CD4-positive, alpha-beta T cell treated with Interleukin-4 for 4 hours (primary cell): Measurements from ENCODE around the gene HSPH1.
"Not testable (repeated sequence)": the region's sequence is repeated elsewhere in the genome, so short reads cannot be mapped to it uniquely, and the experiment has no call there.

Experiments used
- DNase-seq: peaks from one replicate; pipeline ENCODE4 v3.0.0-alpha.2; 2020

The HSPH1 gene

DNA sequence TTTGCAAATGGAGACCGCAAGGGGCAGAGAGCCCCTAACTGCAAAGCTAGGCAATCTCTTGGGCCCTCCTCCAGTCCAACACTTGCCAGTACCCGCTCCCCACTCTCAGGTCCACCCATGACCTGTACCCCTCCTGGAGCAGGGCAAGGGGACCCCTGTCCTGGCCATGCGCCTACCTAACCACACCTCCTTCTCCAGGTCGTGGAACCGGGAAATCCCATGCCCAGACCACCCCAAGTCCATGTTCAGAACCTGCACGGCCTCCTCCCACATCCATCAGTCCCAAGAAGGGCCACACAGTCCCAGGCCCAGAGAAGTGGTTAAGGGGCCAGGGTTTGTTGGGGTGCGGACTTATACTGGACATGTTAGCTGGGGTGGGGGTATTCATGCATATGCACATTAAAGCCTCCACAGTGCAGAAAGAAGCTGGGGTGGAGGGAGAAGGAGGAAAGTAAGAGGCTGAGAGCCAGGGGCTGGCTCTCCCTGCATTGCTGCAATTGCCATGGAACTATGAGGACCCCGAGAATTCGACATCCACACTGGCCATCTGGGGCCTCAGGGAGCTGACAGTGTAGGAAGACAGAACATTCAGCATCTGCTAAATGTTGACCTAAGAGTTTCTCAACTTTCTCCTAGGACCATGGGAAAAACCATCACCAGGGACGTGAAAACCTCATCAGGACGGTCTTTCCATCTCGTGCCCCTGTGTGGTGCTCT lies 39.0 kb downstream of the HSPH1 start:
- DNase-seq, result no peak

DNA sequence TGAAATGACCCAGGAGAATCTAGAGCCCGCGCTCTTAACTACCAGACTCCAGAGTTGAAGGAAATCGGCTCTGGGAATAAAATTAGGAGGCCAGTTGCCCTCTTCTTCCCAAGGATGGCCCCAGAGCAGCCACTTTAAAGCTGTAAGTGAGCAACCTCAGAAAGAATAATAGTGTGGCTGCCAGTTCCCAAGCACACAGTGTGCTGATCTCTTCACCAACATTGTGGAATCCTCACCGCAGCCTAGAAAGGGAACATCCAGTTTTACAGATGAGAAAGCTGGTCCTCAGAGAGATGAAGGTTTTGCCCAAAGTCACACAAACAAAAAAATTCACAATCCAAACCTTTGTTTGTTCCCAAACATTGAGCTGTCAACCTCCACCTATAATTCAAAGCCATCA lies 39.6 kb downstream of the HSPH1 start:
- DNase-seq, result no peak

DNA sequence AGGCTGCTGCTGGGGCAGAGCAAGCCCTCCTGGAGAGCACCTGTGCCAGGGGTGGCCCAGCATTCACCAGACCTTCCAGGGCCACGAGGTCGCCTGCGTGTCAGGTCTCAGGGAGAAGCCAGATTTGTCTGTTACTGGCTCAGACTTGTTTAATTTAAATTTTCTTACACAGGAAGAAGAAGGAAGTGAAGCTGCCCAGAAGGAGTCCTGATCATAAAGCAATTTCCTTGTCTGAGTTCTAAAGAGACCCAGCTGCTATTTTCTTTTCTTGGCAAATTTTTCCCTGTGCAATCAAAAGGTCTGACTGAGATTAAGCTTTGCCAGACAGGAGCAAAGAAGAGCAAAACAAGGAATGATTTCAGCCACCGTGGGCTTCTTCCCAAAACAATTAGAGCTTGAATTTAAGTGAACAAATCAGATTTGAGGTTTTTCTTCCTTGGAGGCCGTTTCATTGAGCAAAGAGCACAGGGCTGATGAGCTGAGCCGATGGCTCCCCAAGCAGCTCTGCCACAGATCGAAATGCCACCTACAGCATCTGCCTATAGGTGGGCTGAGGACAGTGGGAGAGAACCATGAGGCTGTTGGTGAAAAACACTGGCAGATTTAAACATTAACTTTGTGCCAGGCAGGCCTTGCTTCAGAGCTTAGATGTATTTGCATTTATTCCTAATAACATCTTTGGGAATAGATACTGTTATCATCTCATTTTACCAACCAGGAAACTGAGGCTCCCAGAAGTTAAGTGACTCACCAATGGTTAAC lies 40.1 kb downstream of the HSPH1 start:
- no peak for DNase-seq

DNA sequence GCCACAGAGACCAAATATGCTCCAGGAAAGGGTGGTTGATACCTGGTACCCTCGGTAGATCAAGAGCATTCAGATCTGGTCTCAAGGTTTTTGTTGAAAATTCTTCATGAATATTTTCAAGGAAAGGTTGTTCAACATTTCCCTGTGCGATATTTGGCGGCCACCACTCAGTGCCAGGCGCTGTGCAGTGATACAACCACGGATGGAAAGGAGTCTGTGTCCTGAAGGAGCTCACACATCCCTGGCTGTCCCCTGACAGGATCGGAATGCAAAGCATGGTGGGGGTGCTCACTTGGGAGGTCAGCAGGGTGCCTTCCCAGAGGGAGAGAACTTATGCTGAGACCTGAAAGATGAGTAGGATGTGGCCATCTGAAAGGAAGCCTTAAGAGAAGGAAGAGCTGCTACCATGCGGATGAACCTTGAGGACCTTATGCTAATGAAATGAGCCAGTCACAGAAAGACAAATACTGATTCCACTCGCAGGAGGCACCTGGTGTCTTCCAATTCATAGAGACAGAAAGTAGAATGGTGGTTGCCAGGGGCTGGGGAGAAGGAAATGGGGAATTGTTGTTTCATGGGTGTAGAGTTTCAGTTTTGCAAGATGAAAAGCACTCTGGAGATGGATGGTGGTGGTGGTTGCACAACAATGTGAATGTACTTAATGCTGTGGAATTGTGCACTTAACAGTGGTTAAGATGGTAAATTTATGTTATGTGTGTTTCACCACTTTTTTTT lies 41.6 kb downstream of the HSPH1 start:
- no peak for DNase-seq

DNA sequence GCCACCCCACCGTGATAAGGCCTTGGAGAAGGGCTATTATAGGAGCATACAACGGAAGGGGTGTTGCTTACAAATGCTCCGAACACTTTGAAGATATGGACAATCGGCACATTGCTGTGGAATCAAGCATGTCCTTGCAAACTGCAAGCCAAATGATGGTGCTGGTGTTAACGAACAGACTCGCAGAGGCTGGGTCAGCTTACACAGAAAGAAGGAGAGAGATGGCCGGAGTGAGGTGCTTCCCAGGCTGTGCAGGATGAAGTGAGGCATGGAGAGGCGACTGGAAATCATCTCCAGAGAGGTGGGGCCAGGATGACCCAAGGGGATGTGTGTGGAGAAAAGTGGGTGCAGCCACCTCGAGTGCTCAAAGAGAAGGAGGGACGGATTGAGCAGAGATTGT lies 42.2 kb downstream of the HSPH1 start:
- DNase-seq, result no peak

DNA sequence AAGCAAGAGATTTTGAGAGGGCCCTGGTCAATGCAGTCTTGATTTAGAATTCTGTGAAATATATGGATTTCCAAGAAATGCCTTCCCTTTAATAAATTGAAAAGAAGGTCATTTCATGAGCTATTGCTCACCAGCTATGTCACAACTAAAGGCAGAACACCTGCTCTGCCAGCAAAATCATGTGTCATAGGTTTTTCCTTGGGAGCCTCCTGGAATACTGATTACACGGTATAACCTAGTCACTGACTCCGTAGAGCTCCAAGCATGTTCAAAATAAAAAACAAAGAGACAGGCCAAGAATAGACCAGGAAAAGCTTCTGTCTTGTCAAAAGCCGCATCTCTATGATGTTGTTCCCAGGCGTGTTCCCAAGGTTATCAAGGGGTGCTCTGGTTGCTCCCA lies 45.5 kb downstream of the HSPH1 start:
- no peak for DNase-seq

DNA sequence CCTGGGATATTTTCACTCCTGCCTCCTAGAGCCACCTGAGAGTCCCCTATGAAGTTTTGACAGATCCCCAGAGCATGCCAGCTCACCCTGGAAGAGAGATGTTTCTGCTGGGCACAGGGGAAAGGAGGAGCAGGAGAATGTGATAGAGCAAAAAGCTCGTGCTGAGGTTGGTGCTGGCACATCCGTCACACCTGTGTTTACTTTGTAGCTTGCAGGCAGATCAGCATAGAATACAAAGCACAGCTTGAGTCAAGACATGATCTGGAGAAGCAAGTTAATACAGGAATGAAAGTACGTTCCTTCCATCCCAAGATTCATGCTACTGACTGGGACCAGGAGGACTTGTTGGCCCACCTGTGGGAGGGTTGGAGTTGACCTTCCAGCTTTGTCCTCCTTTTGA lies 46.1 kb downstream of the HSPH1 start:
- no peak for DNase-seq

DNA sequence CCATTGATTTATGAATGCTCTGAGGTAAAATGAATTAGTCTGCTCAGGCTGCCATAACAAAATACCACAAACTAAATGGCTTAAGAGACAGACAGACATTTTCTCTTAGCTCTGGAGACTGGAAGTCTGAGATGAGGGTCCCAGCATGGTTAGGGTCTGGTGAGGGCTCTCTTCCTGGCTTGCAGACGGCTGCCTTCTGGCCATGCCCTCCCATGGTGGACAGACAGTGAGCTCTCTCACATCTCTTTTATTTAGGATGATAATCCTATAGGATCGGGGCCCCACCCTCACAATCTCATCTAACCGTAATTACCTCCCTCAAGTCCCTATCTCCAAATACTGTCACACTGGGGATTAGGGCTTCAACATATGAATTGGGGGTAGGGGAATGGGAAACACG lies 47.1 kb downstream of the HSPH1 start:
- DNase-seq, result no peak

DNA sequence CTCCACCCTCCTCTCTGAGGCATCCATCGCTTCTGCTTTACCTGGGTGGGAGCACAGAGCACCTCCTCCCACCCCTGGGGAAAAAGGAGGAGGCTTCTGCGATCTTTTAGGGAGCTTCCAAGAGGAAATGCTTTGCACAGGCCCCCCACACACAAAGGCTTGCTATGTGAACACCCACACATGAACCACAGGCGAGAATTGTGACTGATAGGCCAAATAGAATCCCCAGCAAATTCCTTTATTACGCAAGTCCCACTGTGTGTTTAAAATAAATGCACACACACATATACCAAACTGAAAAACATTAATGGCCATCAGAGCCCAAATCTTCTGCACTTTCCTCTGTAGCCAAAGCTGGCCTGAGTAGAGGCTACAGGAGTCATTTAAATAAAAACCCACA lies 50.6 kb downstream of the HSPH1 start:
- no peak for DNase-seq

DNA sequence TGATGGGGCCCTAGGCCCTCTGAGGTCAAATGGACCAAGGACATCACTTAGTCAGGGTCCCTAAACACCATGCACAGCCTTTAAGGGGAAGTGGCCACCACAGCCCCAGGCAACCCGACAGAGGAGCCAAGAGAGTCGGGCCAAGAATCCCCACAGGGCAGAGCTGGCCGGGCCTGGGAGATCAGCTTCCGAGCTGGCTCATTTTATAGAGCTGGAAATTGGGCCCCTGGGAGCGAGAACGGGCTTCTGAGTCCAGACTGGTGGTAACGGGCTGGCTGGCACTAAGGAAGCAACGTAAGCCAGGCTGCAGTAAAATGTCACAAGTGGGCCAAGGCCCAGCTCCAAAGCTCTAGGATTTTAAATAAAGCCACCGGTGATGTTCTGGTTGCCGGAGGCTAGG lies 51.1 kb downstream of the HSPH1 start:
- no peak for DNase-seq

DNA sequence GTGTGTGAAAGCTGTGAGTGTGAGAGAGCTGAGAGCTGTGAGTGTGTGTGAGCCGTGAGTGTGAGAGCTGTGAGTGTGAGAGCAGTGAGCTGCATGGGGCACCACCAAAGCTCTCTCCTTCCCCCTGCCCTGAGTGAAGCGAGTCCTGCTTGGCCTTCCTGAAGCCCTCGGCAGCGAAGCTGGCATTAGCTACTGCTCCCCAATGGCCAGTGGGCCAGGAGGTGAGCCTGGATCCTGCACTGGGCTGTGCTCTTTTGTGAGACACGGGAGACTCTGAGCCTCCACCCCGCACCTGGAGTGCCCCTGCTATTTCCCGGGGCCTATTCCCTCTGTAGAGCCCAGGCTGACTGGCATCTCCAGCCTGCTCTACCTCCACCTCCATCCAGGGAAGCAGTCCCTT lies 51.5 kb downstream of the HSPH1 start:
- no peak for DNase-seq

DNA sequence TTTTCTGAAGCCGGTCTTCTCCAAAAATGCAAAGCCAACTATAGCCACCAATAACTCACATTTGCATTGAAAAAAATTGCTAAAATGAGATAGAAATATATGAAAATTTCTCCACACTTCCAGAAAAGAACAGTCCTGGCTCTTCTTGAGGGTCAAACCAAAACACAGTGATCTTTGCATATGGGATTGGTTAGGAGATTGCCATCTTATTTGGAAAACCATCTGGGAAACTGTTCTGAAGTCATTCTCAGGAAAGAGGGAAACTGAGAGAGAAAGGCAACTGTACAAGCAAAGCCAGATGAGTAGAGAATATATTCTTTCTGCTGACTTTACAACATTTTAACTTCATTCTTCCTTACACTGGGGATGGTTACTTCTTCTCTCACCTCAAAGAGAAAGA lies 54.6 kb downstream of the HSPH1 start:
- no peak for DNase-seq

DNA sequence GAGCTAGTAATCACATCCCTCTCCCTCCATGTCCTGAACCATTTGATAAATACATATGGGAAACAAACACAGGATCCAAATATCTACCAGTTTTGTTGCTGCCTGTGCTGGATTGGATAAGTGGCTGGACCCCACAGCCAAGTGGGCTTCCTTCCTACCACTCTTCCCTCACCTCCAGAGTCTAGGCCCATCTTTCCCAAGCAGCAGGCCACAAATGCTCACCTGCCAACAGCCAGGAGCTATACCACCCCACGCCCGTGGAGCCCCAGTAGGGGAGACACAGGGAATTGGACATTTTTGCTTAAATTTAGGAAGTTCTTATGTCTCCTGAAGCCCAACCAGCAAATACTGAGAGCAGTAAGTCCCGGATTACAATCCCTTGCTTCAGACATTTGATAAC lies 55.8 kb downstream of the HSPH1 start:
- DNase-seq, result no peak

DNA sequence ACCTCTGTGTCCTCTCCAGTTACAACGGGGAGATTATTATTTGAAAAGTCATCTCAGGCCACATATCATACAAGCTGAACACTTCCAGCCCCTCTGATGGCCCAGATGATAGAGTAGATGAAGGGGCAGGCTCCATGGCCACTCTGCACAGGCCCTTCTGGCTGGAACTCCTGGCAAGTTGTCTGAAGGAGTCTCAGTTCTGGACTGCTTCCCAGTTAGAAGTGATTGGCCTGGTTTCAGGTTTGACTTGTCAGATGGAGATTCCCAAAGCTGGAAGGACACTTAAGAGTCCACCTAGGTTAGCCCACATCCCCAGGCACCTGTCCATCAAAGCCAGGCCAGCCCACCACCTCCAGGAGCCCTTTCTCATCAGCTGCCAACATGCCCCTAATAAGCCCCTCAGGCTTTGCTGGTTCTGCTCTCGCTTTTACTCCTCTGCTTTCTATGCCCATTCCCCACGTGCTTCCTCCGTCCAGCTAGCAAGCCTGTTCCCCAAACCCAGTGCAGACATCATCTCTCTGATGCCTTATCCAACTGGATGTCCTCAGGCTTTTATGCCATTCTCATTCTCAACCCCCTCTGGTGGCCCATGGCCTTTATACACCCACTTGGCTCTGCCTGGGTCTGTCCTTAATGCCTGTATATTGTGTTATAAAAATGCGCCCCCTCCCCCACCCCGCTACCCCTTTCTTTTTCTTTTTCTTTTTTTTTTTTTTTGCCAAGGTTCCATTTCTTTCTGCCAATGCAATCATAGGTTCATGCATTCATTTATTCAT lies 56.5 kb downstream of the HSPH1 start:
- DNase-seq, result no peak

DNA sequence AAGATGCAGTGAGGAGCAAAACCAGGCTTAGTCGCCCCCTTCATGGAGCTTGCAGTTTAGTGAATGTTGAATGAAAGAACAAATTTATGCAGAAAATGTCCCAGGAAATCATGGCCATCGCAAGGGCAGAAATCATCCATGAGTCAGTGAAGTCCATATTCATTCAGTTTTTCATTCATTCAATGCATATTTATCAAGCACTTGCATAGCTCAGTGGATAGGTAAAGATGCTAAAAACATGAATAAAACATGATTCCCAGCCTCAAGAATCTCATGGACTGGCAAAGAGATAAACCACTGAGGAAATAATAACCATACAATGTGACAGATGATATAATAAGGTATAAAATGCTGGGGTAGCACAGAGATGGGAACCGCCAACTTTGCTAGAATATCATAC lies 58.8 kb downstream of the HSPH1 start:
- no peak for DNase-seq

DNA sequence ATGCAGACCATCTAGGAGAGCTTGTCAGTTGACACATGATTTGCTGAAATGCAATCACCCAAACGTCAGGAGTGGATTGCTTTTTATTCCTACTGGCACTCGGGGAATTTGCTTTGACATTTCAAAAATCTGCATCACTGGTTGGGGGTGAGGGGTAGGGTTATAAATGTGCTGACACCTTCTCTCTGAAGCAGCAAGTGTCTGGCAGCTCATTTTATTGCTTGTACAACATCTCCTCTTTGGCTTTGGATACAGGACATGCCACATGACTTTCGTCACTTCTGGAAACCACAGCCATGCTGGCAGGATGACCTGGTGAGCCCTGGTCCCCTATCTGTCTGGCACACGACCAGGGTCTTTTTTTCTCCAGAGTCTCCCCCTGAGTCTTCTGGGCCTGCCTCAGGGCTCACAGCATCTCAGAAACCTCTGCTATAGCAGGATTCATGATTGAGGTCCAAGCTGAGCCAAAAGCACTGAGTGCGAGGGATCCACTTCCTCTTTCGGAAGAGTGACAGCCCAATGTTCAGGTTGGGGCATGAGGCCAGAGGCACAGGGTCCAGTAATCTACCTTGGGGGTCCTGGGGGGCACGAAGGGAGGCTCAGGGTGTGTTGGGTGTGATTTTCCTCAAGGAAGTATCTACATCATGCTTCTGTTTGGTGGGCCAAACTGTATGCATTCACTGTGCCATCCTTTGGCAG lies 60.1 kb downstream of the HSPH1 start:
- no peak for DNase-seq

DNA sequence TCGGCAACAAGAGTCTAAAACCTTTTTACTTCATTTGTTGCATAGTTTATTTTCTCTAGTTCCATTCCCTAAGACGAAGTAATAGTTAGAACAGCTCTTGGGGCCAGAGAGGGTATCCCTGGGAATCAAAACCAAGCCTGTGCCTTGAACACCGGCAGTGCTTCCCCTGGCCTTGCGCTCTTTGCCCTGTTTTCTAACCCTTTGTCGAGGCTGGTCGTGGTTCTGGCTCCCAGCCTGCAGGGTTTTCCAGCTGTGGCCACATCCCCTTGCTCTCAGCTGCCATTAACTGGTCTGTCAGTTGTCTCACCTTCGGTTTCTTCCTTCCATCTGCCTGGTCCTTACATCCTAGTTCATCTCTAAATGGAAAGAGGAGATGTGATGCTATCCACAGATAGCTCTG lies 61.0 kb downstream of the HSPH1 start:
- no peak for DNase-seq

DNA sequence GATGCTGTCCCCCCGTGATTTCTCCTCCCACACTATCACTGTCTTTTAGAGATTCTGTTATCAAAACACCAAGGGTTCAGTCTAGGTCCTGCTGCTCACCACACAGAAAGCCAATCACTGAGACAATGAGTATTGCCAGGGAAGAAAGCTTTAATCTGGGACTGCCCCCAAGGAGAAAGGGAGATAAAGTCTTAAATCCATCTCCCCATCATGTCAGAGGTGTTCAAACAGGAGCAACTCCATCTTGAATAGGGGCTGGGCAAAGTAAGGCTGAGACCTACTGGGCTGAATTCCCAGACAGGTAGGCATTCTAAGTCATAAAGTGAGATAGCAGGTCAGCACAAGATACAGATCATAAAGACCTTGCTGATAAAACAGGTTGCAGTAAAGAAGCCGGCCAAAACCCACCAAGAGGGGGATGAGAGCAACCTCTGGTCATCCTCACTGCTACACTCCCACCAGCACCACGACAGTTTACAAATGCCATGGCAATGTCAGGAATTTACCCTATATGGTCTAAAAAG lies 63.7 kb downstream of the HSPH1 start:
- DNase-seq, result not testable (repeated sequence)

DNA sequence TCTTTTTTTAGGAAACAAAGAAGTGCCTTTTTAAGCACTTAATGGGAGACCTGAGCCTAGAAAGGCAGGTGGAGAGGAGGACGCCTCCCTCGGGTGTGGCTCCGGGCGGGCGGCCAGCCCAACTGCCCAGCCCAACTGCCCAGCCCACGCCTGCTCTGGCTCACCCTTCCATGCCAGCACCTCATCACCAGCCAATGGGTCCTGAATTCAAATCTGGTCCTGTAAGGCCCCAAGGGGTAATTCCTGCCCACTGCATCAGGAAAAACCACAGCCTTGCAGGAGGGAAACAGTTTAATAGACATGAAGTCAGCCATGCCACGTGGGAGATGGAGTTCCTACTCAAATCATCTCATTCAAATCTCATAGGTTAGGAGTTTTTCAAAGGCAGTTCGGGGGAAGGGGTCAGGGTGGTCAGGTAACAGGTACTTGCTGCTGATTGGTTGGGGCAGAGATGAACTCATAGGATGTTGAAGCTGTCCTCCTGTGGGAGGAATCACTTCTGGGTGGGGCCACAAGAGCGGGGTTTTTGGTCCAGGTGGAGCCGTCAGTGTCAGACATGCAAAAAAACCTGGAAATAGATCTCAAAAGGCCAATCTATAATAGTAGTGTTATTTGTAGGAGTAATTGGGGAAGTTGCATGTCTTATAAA lies 64.9 kb downstream of the HSPH1 start:
- DNase-seq, result no peak

DNA sequence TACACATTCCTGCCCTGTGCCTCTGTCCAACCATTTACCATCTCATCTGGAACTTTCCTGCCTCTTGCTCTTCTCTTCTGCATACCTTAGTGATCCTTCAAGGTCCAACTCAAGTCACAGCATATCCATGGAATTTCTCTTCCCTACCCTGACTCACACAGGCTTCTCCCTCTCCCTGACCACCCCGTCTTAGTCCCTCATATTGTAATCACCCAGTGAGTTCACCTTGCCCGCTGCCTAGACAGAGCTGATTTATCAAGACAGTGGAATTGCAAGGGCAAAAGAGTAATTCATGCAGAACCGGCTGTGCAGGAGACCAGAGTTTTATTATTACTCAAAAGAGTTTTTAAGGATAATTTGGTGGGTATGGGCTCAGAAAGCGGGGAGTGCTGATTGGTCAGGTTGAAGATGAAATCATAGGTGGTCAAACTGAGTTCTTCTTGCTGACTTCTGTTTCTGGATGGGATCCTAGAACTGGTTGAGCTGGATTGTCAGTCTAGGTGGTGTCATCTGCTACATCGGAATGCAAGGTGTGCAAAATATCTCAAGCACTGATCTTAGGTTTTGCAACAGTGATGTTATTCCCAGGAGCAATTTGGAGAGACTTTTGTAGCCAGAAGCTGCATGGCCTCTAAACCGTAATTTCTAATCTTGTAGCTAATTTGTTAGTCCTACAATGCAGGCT lies 67.2 kb downstream of the HSPH1 start:
- DNase-seq, result no peak
